22Rv1 (cell line): ENCODE results near the gene ALG9.

Experiments used
- H3K27ac ChIP-seq: fragments of 450-650 bp; 2 replicates; pipeline ENCODE4 v1.5.1; 2017
- ZFX ChIP-seq: fragments of 450-650 bp; IDR thresholded peaks from 2 replicates; pipeline ENCODE4 v1.6.1; 2017; ENCODE audit warnings: antibody characterized with exemption, borderline replicate concordance
- TF ChIP-seq, protein P1 (sequence below): fragments of 450-650 bp; IDR thresholded peaks from 2 replicates; pipeline ENCODE4 v1.5.1; 2017; ENCODE audit warnings: mild to moderate bottlenecking

The ALG9 gene

DNA sequence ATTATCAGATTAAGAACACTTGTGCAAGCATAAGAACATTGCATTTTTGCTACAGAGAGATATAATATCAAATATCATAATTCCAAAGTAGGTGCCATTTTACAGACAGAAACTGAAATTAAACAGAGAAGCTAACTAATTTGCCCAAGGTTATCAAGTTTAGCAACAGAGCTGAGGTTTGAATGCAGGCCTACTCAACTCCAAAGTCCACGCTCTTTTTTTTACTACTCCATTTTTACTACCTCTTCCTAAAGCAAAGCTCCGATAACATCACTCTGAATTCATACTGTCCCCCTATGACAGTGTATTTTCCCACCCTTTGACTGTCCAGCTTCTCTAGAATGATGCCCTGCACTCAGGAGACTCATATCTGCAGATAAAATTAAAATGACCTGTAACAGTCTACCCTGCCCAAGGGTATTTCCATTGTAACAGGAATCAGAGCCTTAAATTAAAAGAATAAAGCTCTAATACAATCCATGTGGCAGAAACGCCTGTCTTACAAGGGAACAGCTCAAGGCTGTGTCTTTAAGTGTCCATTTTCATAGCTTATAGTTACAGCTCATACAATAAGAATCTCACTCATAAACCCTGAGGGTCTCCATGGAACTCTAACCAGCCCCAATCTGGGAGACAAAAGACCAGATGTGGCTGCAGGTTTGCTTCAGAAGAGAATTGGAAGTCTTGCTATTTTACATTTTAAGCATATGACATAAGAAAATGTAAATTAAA is 36.8 kb downstream of the ALG9 start:
- no peak overlapping the region for H3K27ac ChIP-seq
- TF ChIP-seq ZFX: no peak
- TF ChIP-seq, protein P1, sequence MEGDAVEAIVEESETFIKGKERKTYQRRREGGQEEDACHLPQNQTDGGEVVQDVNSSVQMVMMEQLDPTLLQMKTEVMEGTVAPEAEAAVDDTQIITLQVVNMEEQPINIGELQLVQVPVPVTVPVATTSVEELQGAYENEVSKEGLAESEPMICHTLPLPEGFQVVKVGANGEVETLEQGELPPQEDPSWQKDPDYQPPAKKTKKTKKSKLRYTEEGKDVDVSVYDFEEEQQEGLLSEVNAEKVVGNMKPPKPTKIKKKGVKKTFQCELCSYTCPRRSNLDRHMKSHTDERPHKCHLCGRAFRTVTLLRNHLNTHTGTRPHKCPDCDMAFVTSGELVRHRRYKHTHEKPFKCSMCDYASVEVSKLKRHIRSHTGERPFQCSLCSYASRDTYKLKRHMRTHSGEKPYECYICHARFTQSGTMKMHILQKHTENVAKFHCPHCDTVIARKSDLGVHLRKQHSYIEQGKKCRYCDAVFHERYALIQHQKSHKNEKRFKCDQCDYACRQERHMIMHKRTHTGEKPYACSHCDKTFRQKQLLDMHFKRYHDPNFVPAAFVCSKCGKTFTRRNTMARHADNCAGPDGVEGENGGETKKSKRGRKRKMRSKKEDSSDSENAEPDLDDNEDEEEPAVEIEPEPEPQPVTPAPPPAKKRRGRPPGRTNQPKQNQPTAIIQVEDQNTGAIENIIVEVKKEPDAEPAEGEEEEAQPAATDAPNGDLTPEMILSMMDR: no peak

DNA sequence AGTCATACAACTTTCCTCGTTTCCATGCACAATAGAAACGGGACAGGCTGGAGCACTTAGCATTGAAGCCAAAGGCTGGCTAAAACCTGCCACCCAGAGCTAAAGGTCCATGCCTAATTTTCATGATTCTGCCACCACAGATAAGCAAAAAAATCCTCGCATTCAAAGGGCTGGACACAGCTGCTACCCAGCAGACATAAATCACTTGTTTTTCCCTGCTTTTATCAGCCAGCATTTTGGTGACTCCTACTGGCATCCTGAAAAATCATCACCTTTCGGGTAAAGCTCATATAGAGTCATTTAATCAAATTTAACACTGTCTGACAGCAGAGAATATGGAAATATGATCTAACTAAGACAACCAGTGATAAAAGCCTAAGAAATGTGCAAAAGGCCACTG is 37.9 kb downstream of the ALG9 start:
- H3K27ac ChIP-seq: no peak overlapping the region
- TF ChIP-seq ZFX: no peak
- TF ChIP-seq, protein P1: no peak

DNA sequence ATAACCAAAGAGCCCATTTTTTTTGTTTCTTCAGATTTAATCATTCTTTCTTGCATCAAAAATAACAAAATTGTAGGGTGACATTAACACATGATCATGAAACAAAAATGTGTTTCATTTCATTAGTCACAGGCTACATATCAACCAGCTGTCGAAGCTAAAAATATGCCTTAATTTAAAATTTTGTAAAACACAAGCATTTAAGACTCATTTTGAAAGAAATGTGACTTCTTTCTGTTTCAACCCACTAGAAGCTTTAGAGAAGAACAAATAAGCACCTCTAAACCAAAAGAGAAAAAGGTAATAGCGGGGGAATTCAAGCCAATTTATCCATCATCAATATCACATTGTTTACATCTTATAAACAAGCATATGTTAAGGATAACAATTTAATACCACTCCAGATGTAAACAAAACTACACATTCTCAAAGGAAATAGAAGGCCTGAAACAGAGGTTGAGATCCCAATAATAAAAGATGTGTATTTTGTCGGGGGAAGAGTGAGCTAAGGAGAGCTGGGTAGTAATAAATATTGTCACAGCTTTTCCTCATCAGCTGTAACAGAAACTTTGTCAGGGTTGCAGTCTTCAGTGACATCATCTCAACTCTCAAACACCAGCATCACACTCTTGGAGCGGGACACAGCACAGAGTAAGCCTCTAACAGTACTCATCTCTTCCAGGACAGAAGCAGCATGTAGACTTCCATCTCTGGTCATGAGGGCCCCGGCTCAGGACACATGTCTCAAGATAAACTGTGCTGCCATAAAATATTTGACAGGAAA is 42.0 kb downstream of the ALG9 start:
- H3K27ac ChIP-seq: no peak overlapping the region
- no peak for TF ChIP-seq ZFX
- TF ChIP-seq, protein P1: no peak

DNA sequence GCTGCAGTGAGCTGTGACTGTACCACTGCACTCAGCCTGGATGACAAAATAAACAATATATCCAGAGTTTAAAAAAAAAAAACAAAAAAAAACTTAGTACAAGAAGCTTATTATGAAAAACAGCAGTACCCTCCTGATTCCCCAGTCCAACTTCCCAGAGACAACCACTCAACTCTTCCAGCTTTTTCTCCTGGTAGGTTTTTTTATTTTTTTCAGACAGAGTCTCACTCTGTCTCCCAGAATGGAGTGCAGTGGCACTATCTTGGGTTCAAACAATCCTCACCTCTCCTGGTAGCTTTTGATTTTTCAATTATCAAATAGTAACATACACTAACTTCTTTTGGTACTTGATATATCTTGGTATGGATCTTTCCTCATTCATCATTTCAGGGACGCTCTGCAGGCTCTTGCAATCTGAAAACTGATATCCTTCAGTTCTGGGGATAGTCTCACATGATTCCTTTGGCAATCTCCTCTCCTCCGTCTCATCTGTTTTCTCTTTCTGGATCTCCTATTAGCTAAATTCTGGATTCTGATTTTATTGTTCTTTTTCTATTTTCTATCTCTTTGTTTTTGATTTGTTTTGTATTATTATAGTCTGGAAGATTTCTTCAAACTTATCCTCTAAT is 44.9 kb downstream of the ALG9 start:
- H3K27ac ChIP-seq: no peak overlapping the region
- TF ChIP-seq ZFX: no peak
- TF ChIP-seq, protein P1: no peak

DNA sequence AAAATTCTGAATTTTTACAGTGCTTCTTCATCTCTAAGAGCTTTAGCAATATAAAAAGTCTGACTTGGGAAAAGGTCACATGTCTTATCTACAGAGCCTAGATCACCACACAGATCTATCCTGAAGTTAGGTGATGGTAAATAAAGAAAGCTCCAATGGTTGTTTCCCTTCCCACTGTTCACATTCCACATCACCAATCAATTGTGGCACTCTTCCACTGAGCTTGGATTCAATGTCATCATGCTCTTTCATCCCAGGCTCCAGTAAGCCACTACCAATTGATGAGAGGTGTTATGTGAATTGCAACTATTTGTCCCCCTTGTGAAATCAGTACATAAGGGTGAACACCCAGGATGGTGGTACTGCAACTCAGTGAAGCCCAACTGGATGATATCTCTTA is 47.8 kb downstream of the ALG9 start:
- no peak overlapping the region for H3K27ac ChIP-seq
- TF ChIP-seq, protein P1: no peak
- TF ChIP-seq ZFX: no peak

DNA sequence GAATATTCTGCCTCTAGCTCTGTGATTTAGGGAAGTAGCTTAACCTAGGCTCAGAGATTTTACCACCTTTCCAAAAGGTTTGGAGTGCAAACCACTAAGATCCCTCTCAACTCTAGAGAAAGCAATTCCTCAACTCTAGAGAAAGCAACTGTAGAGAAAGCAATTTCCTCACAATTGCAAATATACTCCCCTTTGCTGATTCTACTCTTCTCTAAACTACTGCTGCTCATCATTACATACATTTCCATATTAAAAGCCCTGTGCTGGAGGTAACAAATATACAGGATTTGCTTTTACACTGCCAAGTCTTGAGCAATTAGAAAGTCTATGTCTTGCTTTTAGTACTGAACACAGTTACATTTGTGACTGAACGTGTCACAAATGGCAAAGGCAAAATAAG is 48.2 kb downstream of the ALG9 start:
- no peak overlapping the region for H3K27ac ChIP-seq
- TF ChIP-seq, protein P1: no peak

DNA sequence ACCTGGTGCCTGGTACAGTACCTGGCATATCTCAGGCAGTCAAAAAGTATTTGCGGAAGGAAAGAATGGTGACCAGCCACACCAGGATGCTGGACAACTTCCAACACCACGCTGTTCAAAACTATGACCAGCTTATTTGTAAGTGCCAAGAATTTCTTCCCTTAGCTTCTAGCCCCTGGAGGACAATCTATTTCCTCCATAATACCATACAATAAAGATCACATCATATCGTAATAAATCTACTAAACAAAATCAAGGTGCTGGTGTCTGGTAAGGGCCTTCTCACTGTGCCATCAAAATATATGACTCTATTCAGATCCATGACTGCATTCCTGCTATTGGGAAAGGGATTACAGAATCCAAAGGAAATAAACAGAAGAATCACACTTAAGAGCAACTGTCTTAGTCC is 51.5 kb downstream of the ALG9 start:
- no peak overlapping the region for H3K27ac ChIP-seq

More for the DNA sequence above, 51.5 kb downstream of the ALG9 start:
- TF ChIP-seq, protein P1: no peak
- TF ChIP-seq ZFX: no peak
